Muscle layer of duodenum (tissue), 2 donors: Measurements from ENCODE around the gene TP73.

Experiments used
- H3K27ac ChIP-seq: one replicate; pipeline ENCODE4 v1.7.0; 2013; ENCODE audit warnings: mild to moderate bottlenecking, low read length
- H3K27me3 ChIP-seq: one replicate; pipeline ENCODE4 v1.7.0; 2013; ENCODE audit warnings: low read depth, mild to moderate bottlenecking, control low read depth, low read length
- H3K36me3 ChIP-seq, 2 donors: one replicate each; pipeline ENCODE4 v1.7.0; 2013; ENCODE audit warnings: low read length in 2 of 2, control low read depth in 1 of 2, mild to moderate bottlenecking in 1 of 2; ENCODE audit not compliant: insufficient read depth in 2 of 2, control insufficient read depth in 1 of 2
- H3K4me1 ChIP-seq, 2 donors: one replicate each; pipeline ENCODE4 v1.7.0; 2013; ENCODE audit warnings: low read length in 2 of 2, mild to moderate bottlenecking in 2 of 2, control low read depth in 1 of 2, moderate library complexity in 1 of 2; ENCODE audit not compliant: insufficient read depth in 2 of 2, control insufficient read depth in 1 of 2
- H3K4me3 ChIP-seq, 2 donors: one replicate each; pipeline ENCODE4 v1.7.0; 2013; ENCODE audit warnings: low read length in 2 of 2, low read depth in 1 of 2, mild to moderate bottlenecking in 1 of 2
- H3K9me3 ChIP-seq, 2 donors: one replicate each; pipeline ENCODE4 v1.7.0; 2013; ENCODE audit warnings: low read length in 2 of 2, control low read depth in 1 of 2, mild to moderate bottlenecking in 1 of 2; ENCODE audit not compliant: control insufficient read depth in 1 of 2
- donor health status: healthy.

TP73 gene

DNA sequence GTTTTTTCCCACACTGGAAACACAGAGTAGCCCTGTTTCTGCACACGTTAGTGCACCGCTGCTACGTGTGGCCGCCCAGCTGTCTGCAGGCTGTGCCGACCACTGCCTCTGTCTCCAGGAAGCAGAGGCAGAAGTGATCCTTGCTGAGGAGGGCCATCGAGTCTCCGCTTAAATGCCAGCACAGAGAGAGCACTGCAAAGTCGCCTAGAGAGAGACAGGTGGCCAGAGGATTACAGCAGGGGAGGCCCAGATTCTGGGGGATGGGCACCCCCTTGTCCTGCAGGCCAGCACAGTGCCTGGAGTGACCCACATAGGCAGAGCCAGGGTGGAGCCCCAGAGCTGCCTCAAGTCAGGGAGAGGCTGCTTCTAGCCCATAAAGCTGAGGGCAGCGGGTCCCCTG lies 21.4 kb upstream of the TP73 start:
- no peaks in the 10 kb centered on the region for H3K9me3 ChIP-seq
- H3K27ac ChIP-seq, result no peak overlapping the region
- no peaks in the 10 kb centered on the region for H3K27me3 ChIP-seq
- H3K36me3 ChIP-seq, result peaks cover 27 to 86% of the 10 kb centered on the region in 2 donors
- H3K4me3 ChIP-seq, result no peak overlapping the region
- H3K4me1 ChIP-seq, result peaks cover 2 to 4% of the 10 kb centered on the region in 2 donors

DNA sequence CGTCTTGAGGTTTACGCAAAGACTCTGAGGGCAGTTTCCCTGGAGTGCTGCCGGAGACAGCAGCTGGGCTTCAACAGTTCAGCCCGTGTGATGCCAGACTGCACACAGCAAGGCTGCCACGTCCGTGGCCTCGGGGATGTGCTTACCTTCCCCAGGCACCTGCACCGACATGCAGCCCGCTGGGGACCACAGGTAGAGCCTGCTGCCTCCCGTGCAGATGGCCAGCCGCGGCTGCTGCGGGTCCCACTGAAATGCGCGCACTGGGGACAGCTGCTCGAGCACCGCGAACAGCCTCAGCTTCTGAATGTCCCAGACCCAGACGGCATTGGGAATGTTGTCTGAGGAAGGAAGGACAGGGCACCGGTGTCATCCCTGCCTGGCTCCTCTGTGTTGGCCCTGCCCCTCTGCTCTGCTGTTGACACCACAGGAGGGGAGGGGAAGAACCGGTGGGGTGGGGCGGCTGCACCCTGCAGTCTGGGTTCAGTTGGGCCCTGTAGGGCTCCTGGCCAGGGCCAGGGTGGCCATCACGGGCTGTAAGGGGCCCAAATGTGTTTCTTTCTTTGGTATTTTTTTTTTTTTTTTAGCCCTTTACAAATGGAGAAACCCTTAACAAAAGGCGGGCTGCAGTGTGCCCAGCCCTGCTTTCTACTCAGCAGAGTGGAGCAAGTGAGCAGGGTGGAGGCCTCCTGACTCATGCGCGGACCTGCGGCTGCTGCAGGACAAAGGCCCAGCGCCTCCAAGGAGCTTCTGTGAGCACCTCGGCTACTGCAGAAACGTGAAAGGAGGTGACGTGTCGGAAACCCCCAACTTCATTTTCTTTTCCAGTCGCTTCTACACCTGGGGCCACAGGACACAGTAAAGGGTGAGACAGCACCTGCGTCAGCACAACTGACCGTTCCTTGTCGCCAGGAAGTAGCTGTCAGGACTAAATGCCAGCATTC lies 20.7 kb upstream of the TP73 start:
- Histone ChIP-seq H3K27me3 (no peaks in the 10 kb centered on the region), H3K9me3 (no peaks in the 10 kb centered on the region), H3K27ac (no peak overlapping the region), H3K4me3 (no peak overlapping the region), H3K36me3 (peaks cover 31 to 93% of the 10 kb centered on the region in 2 donors), H3K4me1 (no peaks in the 10 kb centered on the region)

DNA sequence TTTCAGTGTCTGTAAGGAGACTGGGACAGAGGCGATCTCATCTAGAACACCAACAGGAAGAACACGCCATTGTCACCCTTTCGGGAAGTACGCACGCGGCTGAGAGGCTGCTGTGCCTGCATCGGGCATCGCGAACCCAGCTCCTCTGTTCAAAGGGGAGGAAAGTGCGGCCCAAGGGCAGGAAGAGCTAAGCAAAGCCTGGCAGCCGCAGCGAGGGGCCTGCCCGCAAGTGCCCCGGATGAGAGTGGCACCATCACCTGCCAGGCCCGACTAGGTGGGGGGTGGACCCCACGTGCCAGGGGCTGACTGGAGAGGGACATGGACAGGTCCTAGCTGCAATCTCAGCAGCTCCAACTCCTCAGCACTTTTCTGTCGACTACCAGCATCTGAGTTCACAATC lies 20.0 kb upstream of the TP73 start:
- Histone ChIP-seq H3K36me3 (peaks cover 36 to 99% of the 10 kb centered on the region in 2 donors), H3K4me1 (no peaks in the 10 kb centered on the region), H3K9me3 (no peaks in the 10 kb centered on the region), H3K27ac (no peak overlapping the region), H3K27me3 (no peaks in the 10 kb centered on the region), H3K4me3 (no peak overlapping the region)

DNA sequence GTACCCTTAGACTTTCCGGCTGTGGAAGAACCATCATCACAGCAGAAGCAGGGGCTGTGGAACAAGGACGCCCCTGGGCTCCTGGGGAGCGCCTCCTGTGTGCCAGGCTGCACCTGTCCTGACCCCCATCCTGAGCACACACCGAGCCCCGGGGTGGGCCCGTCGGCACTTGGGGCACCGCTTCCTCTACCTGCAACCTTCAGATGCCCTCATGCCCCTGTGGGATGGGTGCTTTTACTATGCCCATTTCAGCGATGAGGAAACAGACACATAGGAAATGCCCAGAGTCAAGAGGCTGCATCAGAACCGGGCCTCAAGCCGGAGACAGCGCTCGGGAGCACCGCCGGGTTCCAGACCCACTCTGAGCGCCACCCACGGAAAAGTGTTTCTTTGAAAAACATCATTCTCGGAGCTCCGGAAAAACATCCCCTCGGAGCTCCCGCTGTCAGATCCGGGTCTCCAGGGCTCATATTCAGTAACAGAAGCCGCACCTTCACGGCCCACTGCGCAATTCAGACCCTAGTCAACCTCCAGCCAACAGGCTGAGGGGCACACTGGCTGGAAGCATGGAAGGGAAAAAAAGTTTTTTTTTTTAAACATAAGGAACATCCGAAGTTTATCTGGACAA lies 19.5 kb upstream of the TP73 start:
- H3K27me3 ChIP-seq, result no peaks in the 10 kb centered on the region
- no peak overlapping the region for H3K27ac ChIP-seq
- no peak overlapping the region for H3K4me3 ChIP-seq
- peaks cover 38 to 99% of the 10 kb centered on the region in 2 donors for H3K36me3 ChIP-seq
- no peaks in the 10 kb centered on the region for H3K9me3 ChIP-seq
- no peaks in the 10 kb centered on the region for H3K4me1 ChIP-seq

DNA sequence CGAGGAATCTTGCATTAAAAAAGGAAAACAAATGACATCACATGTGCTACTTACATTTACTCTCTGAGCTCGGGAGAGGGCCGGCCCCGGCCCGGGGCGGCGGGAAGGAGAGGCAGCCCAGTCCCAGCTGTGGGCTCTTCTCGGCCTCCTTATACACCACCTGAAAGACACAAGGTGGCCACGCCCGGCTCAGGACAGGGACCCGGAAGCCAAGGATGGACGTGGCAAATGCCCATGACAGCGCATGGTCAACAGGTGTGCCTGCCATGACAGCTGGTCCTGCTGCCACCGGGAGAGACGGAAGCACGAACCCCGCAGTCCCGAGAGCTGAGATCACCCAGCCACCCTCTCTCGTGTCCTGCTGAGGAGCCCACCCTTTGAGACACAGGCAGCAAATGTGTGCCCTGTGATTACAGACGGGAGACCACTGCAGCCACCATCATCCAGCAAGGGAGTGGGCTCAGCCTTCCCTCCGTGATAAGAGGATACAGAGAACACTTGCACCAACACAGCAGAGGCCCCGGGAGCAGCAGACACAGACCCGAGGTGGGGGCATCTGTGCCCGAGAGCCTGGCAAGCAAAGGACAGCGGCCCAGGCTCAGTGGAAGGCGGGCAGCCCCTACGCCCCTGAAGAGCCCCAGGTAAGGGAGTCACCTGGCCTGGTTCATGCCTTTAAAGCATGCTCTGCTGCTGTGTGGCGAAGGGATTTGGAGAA lies 18.8 kb upstream of the TP73 start:
- H3K27me3 ChIP-seq, result no peaks in the 10 kb centered on the region
- peaks cover 38 to 99% of the 10 kb centered on the region in 2 donors for H3K36me3 ChIP-seq
- no peak overlapping the region for H3K27ac ChIP-seq
- no peaks in the 10 kb centered on the region for H3K9me3 ChIP-seq
- no peak overlapping the region for H3K4me3 ChIP-seq
- no peaks in the 10 kb centered on the region for H3K4me1 ChIP-seq

DNA sequence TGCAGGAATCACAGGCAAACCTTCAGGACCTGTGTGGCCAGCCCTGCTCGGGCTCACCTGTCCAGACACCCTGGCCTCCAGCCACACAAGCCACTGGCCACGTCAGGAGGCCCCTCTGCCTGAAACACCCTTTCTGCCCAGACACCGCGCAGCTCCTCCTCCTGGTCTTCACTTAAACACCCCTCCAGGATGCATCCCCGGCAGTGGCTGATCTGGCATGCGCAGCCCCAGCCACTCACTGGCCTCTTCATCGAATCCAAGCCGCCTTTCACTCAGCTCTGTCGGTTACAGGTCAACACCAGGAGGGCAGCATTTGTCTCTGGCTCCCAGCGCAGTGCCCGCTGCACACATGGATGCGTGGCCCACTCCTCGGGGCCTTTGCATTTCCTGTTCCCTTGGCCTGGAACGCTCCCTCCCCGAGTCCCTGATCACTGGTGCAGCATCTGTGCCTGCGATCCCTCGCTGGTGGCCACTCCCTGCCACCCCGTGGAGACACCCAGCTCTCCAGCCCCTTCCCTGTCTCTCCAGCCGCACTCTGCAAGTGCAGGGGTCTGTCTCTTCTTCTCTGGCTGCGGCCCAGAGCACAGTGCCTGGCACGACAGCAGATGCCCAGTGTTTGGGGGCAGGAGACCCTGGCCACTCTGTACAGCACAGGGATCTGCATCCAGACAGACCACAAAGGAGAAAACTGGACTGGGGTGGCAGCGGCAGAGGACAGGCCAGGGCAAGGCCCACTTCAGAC lies 18.1 kb upstream of the TP73 start:
- Histone ChIP-seq H3K4me1 (no peaks in the 10 kb centered on the region), H3K9me3 (no peaks in the 10 kb centered on the region), H3K36me3 (peaks cover 37 to 93% of the 10 kb centered on the region in 2 donors), H3K27me3 (no peaks in the 10 kb centered on the region), H3K4me3 (no peak overlapping the region), H3K27ac (no peak overlapping the region)

DNA sequence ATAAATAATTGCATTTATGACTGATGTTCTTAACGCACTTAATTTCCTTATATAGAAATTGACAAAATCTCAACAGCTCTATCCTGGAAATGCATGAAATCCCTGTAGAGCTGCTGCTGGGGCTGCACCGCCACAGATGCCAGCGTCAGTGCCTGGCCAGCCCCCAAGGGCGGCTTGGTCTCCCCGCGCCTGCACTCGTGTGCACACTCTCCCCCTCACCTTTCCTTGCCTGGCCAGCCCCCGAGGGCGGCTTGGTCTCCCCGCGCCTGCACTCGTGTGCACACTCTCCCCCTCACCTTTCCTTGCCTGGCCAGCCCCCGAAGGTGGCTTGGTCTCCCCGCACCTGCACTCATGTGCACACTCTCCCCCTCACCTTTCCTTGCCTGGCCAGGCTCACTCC lies 16.2 kb upstream of the TP73 start:
- Histone ChIP-seq H3K4me1 (no peaks in the 10 kb centered on the region), H3K4me3 (no peak overlapping the region), H3K36me3 (peaks cover 35 to 88% of the 10 kb centered on the region in 2 donors)

DNA sequence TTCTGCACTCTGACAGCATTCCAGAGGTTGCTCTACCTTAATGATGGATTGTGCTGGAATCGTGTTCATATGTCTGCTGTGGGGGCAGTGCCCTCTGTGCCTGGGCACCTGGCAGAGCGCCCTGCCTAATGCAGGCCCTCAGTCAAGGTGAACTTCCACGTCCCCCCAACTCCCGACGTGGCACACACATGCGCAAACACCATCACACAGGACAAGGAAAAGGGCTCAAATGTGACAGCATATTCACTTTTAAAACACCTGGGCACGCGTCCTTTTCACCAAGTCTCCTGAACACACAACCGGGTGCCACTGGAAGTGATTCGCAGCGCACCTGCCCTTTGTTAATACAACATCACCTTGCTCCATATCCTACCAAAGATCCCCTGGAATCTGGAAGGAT lies 15.8 kb upstream of the TP73 start:
- no peak overlapping the region for H3K4me3 ChIP-seq
- no peaks in the 10 kb centered on the region for H3K9me3 ChIP-seq
- no peak overlapping the region for H3K27ac ChIP-seq
- no peaks in the 10 kb centered on the region for H3K27me3 ChIP-seq
- no peaks in the 10 kb centered on the region for H3K4me1 ChIP-seq
- peaks cover 35 to 87% of the 10 kb centered on the region in 2 donors for H3K36me3 ChIP-seq

More for the DNA sequence above, 16.2 kb upstream of the TP73 start:
- H3K27me3 ChIP-seq, result no peaks in the 10 kb centered on the region
- H3K27ac ChIP-seq, result no peak overlapping the region
- H3K9me3 ChIP-seq, result no peaks in the 10 kb centered on the region

DNA sequence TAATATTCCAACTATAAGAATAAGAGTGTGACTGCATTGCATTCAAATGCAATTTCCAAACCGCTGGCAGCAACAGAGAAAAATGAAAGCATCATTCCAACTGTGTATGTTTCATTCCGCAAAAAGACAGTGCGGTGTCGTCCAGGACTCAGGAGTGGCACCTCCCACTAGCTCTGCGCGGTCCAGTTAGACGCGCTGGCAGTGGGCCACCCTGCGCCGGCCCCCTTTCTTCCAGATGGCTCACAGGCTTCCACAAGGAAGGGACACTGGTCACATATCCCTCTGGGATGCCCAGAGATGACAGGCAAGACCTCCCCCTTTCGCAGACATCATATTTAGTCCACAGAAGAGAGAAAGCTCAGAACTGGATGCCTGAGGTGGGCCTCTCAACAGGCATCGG lies 14.3 kb upstream of the TP73 start:
- Histone ChIP-seq H3K4me3 (no peak overlapping the region), H3K4me1 (no peaks in the 10 kb centered on the region), H3K27ac (no peak overlapping the region), H3K9me3 (no peaks in the 10 kb centered on the region), H3K27me3 (no peaks in the 10 kb centered on the region), H3K36me3 (peaks cover 35 to 76% of the 10 kb centered on the region in 2 donors)

DNA sequence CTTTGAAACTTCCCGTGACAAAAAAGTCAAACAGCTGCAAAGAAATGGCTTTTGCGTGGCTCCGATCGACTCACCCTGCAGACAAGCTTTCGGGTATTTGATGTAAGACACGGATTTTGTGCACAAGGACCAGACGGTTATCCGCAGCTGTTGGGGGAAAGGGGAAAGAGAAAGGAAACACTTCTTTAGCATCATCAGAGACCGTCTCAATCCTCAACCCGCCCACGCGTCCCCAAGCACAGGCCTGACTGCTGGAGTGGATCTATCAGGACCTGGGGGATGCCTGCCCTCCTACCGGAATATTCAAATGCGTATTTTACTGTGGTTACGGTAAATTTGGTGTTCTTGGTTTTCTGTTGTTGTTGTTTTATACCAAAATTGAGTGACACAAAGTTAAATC lies 13.6 kb upstream of the TP73 start:
- Histone ChIP-seq H3K27ac (no peak overlapping the region), H3K4me3 (no peak overlapping the region), H3K4me1 (no peaks in the 10 kb centered on the region), H3K9me3 (no peaks in the 10 kb centered on the region), H3K27me3 (no peaks in the 10 kb centered on the region), H3K36me3 (peaks cover 32 to 73% of the 10 kb centered on the region in 2 donors)
